H9 (cell line): ENCODE data around the gene SPOP. TPM values are rescaled to one million over a fixed set of nuclear protein-coding genes. Genes with fewer than 3 reads are reported as not detected.

Source experiments
- DNase-seq: peaks from one replicate; pipeline ENCODE4 v3.0.0-alpha.2; 2017
- H2AFZ ChIP-seq: one replicate; pipeline ENCODE4 v1.6.1; 2013; ENCODE audit warnings: mild to moderate bottlenecking, low read length, control low read depth, moderate library complexity
- H2AK5ac ChIP-seq: 2 replicates; pipeline ENCODE4 v1.6.1; 2013; ENCODE audit warnings: low read length, control low read depth, mixed read lengths; ENCODE audit not compliant: insufficient read length
- H2BK120ac ChIP-seq: one replicate; pipeline ENCODE4 v1.6.1; 2013; ENCODE audit warnings: low read depth, mild to moderate bottlenecking, low read length, control low read depth, inconsistent platforms; ENCODE audit not compliant: poor library complexity, severe bottlenecking
- H2BK12ac ChIP-seq: 2 replicates; pipeline ENCODE4 v1.6.1; 2013; ENCODE audit warnings: low read length, control low read depth, mixed read lengths, low read depth; ENCODE audit not compliant: insufficient read length
- H2BK15ac ChIP-seq: 2 replicates; pipeline ENCODE4 v1.6.1; 2013; ENCODE audit warnings: low read depth, low read length, control low read depth
- H2BK20ac ChIP-seq: one replicate; pipeline ENCODE4 v1.6.1; 2013; ENCODE audit warnings: low read depth, mild to moderate bottlenecking, low read length, control low read depth, inconsistent platforms; ENCODE audit not compliant: poor library complexity, severe bottlenecking
- H2BK5ac ChIP-seq: 2 replicates; pipeline ENCODE4 v1.6.1; 2013; ENCODE audit warnings: low read length, control low read depth, mixed read lengths; ENCODE audit not compliant: insufficient read length
- H3K14ac ChIP-seq: 2 replicates; pipeline ENCODE4 v1.6.1; 2013; ENCODE audit warnings: low read length, control low read depth; ENCODE audit not compliant: insufficient read depth
- H3K18ac ChIP-seq: 2 replicates; pipeline ENCODE4 v1.6.1; 2013; ENCODE audit warnings: low read depth, mild to moderate bottlenecking, mixed read lengths, low read length, control low read depth; ENCODE audit not compliant: insufficient read length
- H3K23ac ChIP-seq: 2 replicates; pipeline ENCODE4 v1.6.1; 2013; ENCODE audit warnings: low read length, control low read depth, mixed read lengths, low read depth; ENCODE audit not compliant: insufficient read length
- H3K23me2 ChIP-seq: 2 replicates; pipeline ENCODE4 v1.6.1; 2013; ENCODE audit warnings: low read depth, mild to moderate bottlenecking, mixed read lengths, low read length, control low read depth; ENCODE audit not compliant: insufficient read length, poor library complexity, severe bottlenecking
- H3K27ac ChIP-seq: 2 replicates; pipeline ENCODE4 v1.5.1; 2013; ENCODE audit warnings: low read length, control low read depth, mixed read lengths, low read depth; ENCODE audit not compliant: insufficient read length
- H3K27me3 ChIP-seq: 2 replicates; pipeline ENCODE4 v1.6.1; 2013; ENCODE audit warnings: low read length, control low read depth, inconsistent platforms; ENCODE audit not compliant: insufficient read depth
- H3K4ac ChIP-seq: 2 replicates; pipeline ENCODE4 v1.6.1; 2013; ENCODE audit warnings: low read depth, mild to moderate bottlenecking, control low read depth, inconsistent platforms, low read length, moderate library complexity
- H3K4me1 ChIP-seq: 2 replicates; pipeline ENCODE4 v1.6.1; 2013; ENCODE audit warnings: low read length, control low read depth, inconsistent platforms; ENCODE audit not compliant: insufficient read depth
- H3K4me2 ChIP-seq: 2 replicates; pipeline ENCODE4 v1.6.1; 2013; ENCODE audit warnings: low read length, control low read depth, mixed read lengths; ENCODE audit not compliant: insufficient read length, insufficient read depth
- H3K56ac ChIP-seq: 2 replicates; pipeline ENCODE4 v1.6.1; 2013; ENCODE audit warnings: low read depth, mild to moderate bottlenecking, mixed read lengths, low read length, control low read depth; ENCODE audit not compliant: insufficient read length
- H3K79me1 ChIP-seq: 2 replicates; pipeline ENCODE4 v1.6.1; 2013; ENCODE audit warnings: low read depth, mild to moderate bottlenecking, moderate library complexity, low read length, control low read depth, inconsistent platforms; ENCODE audit not compliant: insufficient read depth, poor library complexity, severe bottlenecking
- H3K79me2 ChIP-seq: 2 replicates; pipeline ENCODE4 v1.6.1; 2013; ENCODE audit warnings: low read length, control low read depth, inconsistent platforms; ENCODE audit not compliant: insufficient read depth
- H3K9ac ChIP-seq: 2 replicates; pipeline ENCODE4 v1.6.1; 2013; ENCODE audit warnings: low read length, control low read depth, mixed read lengths; ENCODE audit not compliant: insufficient read length; ENCODE audit errors: extremely low read depth
- H3K9me3 ChIP-seq: one replicate; pipeline ENCODE4 v1.6.1; 2013; ENCODE audit warnings: low read depth, low read length, inconsistent platforms; ENCODE audit not compliant: control insufficient read depth
- H3T11ph ChIP-seq: one replicate; pipeline ENCODE4 v1.6.1; 2013; ENCODE audit warnings: mild to moderate bottlenecking, low read length, control low read depth, inconsistent platforms
- H4K20me1 ChIP-seq: one replicate; pipeline ENCODE4 v1.6.1; 2013; ENCODE audit not compliant: control insufficient read depth, insufficient read length, insufficient read depth
- H4K5ac ChIP-seq: 2 replicates; pipeline ENCODE4 v1.6.1; 2013; ENCODE audit warnings: low read depth, mild to moderate bottlenecking, mixed read lengths, low read length, control low read depth; ENCODE audit not compliant: insufficient read length
- H4K8ac ChIP-seq: replicated peaks from 2 replicates; pipeline ENCODE4 v1.6.1; 2013; ENCODE audit warnings: low read length, control low read depth, mixed read lengths, low read depth; ENCODE audit not compliant: insufficient read length
- H4K91ac ChIP-seq: 2 replicates; pipeline ENCODE4 v1.6.1; 2013; ENCODE audit warnings: low read depth, mild to moderate bottlenecking, moderate library complexity, mixed read lengths, low read length, control low read depth; ENCODE audit not compliant: insufficient read length
- H3K27ac Mint-ChIP-seq, 3 experiments: 2 replicates in 2 of 3; 3 replicates in 1 of 3; pipeline ENCODE4 v1.8.0; 2020 to 2021; ENCODE audit warnings: mixed read lengths in 3 of 3, mild to moderate bottlenecking in 1 of 3, moderate library complexity in 1 of 3
- H3K27me3 Mint-ChIP-seq: 2 replicates; pipeline ENCODE4 v1.8.0; 2021; ENCODE audit warnings: low read depth, mild to moderate bottlenecking, moderate library complexity, mixed read lengths
- H3K36me3 Mint-ChIP-seq, 3 experiments: 2 replicates in 2 of 3; 3 replicates in 1 of 3; pipeline ENCODE4 v1.8.0; 2020 to 2021; ENCODE audit warnings: low read depth in 3 of 3, mixed read lengths in 3 of 3; ENCODE audit not compliant: insufficient read depth in 1 of 3
- H3K4me1 Mint-ChIP-seq, 2 experiments: 2 replicates each; pipeline ENCODE4 v1.8.0; 2020; ENCODE audit warnings: mixed read lengths in 2 of 2
- H3K4me3 Mint-ChIP-seq, 2 experiments: 2 replicates in 1 of 2; 3 replicates in 1 of 2; pipeline ENCODE4 v1.8.0; 2020 to 2021; ENCODE audit warnings: mild to moderate bottlenecking in 2 of 2, mixed read lengths in 2 of 2, moderate library complexity in 1 of 2
- H3K9me3 Mint-ChIP-seq, 2 experiments: 2 replicates in 1 of 2; 3 replicates in 1 of 2; pipeline ENCODE4 v1.8.0; 2020; ENCODE audit warnings: mild to moderate bottlenecking in 2 of 2, mixed read lengths in 2 of 2, moderate library complexity in 1 of 2
- CTCF ChIP-seq: fragments of 200-600 bp; sonication (generic); conservative IDR thresholded peaks from 3 replicates; pipeline ENCODE4 v1.8.0; 2021; ENCODE audit warnings: antibody characterized with exemption, mild to moderate bottlenecking
- WGBS: extraction: QIAGEN DNeasy Blood & Tissue Kit; methylation state at CpG from one replicate; pipeline ENCODE4 v1.1.7; 2013; ENCODE audit warnings: missing lambda C conversion rate, low lambda C conversion rate, mixed read lengths; ENCODE audit not compliant: insufficient read length; ENCODE audit errors: extremely low coverage; 5-methylcytosine and 5-hydroxymethylcytosine counted together
- total RNA-seq: library from RNA; stranded (reverse); gene quantifications from 2 replicates; pipeline ENCODE4 v1.2.1, GENCODE V29; 2021

Gene SPOP
- total RNA-seq, 1 experiment from 2014 or later, result 33.7 TPM

GRCh38 chr17:49581648-49581998 lies 96.3 kb downstream of the SPOP start:
- peaks cover 19 to 25% of the 10 kb centered on the region in 2 experiments for H3K4me1 Mint-ChIP-seq
- TF ChIP-seq CTCF, result no peak
- H2AFZ ChIP-seq, result no peak overlapping the region
- no peak overlapping the region for H3K4me2 ChIP-seq
- no peak overlapping the region for H3K9ac ChIP-seq
- no peak for DNase-seq
- no peak overlapping the region; a peak in 1 of 5 replicates for H3K4me3 Mint-ChIP-seq
- H3K23ac ChIP-seq, result no peak overlapping the region
- H2AK5ac ChIP-seq, result no peak overlapping the region
- H2BK120ac ChIP-seq, result no peak overlapping the region
- H2BK20ac ChIP-seq, result no peak overlapping the region
- H2BK15ac ChIP-seq, result no peak overlapping the region
- H4K91ac ChIP-seq, result no peak overlapping the region
- peaks cover 22% of the 10 kb centered on the region for H3K27me3 Mint-ChIP-seq
- H4K20me1 ChIP-seq, result no peaks in the 10 kb centered on the region
- no peak overlapping the region for H3K27ac ChIP-seq
- no peak overlapping the region for H3K56ac ChIP-seq
- H2BK12ac ChIP-seq, result no peak overlapping the region
- H3K79me2 ChIP-seq, result no peaks in the 10 kb centered on the region
- H3K27me3 ChIP-seq, result peaks cover 3% of the 10 kb centered on the region; the same call in 1 of the 2 replicates
- H3K9me3 Mint-ChIP-seq, result no peaks in the 10 kb centered on the region; a peak in 1 of 5 replicates
- H4K8ac ChIP-seq, result no peak overlapping the region
- no peak overlapping the region for H2BK5ac ChIP-seq
- no peak overlapping the region for H3K4ac ChIP-seq
- no peaks in the 10 kb centered on the region for H3K79me1 ChIP-seq
- no peak overlapping the region for H3T11ph ChIP-seq
- no peak overlapping the region for H3K14ac ChIP-seq
- H3K36me3 Mint-ChIP-seq, result no peaks in the 10 kb centered on the region
- peak overlapping the region in 1 of 3 experiments; percentile 39; a peak in 1 of 7 replicates for H3K27ac Mint-ChIP-seq
- H3K23me2 ChIP-seq, result peaks cover 4% of the 10 kb centered on the region
- H4K5ac ChIP-seq, result no peak overlapping the region
- no peaks in the 10 kb centered on the region for H3K9me3 ChIP-seq
- peaks cover 3% of the 10 kb centered on the region; the same call in 1 of the 2 replicates for H3K4me1 ChIP-seq
- no CpG with 5 or more reads among the region's 6 CpGs for WGBS
- no peak overlapping the region for H3K18ac ChIP-seq
